Neuronal stem cell (in vitro differentiated cells): Measurements from ENCODE around the gene TMEM37. TPM values are rescaled to one million over a fixed set of nuclear protein-coding genes. Genes with fewer than 3 reads are reported as not detected.

Experiments used
- DNase-seq: peaks from one replicate; pipeline ENCODE4 v3.0.0-alpha.2; 2013; ENCODE audit warnings: low spot score
- H2AFZ ChIP-seq: one replicate; pipeline ENCODE4 v1.6.1; 2013; ENCODE audit warnings: mild to moderate bottlenecking, low read length, inconsistent platforms
- H2AK5ac ChIP-seq: 2 replicates; pipeline ENCODE4 v1.6.1; 2013; ENCODE audit warnings: low read depth, mild to moderate bottlenecking, inconsistent platforms, low read length, moderate library complexity, mixed read lengths
- H2BK120ac ChIP-seq: 2 replicates; pipeline ENCODE4 v1.6.1; 2013; ENCODE audit warnings: low read depth, mild to moderate bottlenecking, inconsistent platforms, low read length, moderate library complexity, mixed read lengths
- H2BK12ac ChIP-seq: one replicate; pipeline ENCODE4 v1.6.1; 2013; ENCODE audit warnings: low read length, inconsistent platforms
- H2BK15ac ChIP-seq: 2 replicates; pipeline ENCODE4 v1.6.1; 2013; ENCODE audit warnings: mild to moderate bottlenecking, low read length, inconsistent platforms, mixed read lengths
- H2BK5ac ChIP-seq: one replicate; pipeline ENCODE4 v1.6.1; 2013; ENCODE audit warnings: inconsistent platforms, mild to moderate bottlenecking, low read length, moderate library complexity
- H3K14ac ChIP-seq: one replicate; pipeline ENCODE4 v1.6.1; 2013; ENCODE audit warnings: low read length, inconsistent platforms
- H3K18ac ChIP-seq: 2 replicates; pipeline ENCODE4 v1.6.1; 2013; ENCODE audit warnings: low read length, inconsistent platforms
- H3K23ac ChIP-seq: 2 replicates; pipeline ENCODE4 v1.6.1; 2013; ENCODE audit warnings: low read depth, mild to moderate bottlenecking, mixed read lengths, low read length, inconsistent platforms; ENCODE audit not compliant: poor library complexity
- H3K27ac ChIP-seq: replicated peaks from 3 replicates; pipeline ENCODE4 v1.5.1; 2013; ENCODE audit warnings: low read length, inconsistent platforms
- H3K27me3 ChIP-seq, 3 experiments: 2 replicates each; pipeline ENCODE4 v1.6.1; 2013; ENCODE audit warnings: low read length in 3 of 3, mild to moderate bottlenecking in 2 of 3, inconsistent platforms in 1 of 3, low read depth in 1 of 3, mixed read lengths in 1 of 3, moderate library complexity in 1 of 3; ENCODE audit not compliant: control insufficient read depth in 3 of 3, insufficient read depth in 3 of 3
- H3K36me3 ChIP-seq, 2 donors: replicated peaks in 1 of 2; 2 replicates each; pipeline ENCODE4 v1.6.1; 2013; ENCODE audit warnings: low read length in 2 of 2; ENCODE audit not compliant: control insufficient read depth in 2 of 2, insufficient read depth in 2 of 2
- H3K4ac ChIP-seq: 2 replicates; pipeline ENCODE4 v1.6.1; 2013; ENCODE audit warnings: inconsistent platforms, mild to moderate bottlenecking, low read length, moderate library complexity
- H3K4me1 ChIP-seq, 2 donors: 1 replicate in 1 of 2; 2 replicates in 1 of 2; pipeline ENCODE4 v1.6.1; 2013; ENCODE audit warnings: low read length in 2 of 2, low read depth in 1 of 2; ENCODE audit not compliant: control insufficient read depth in 2 of 2, insufficient read depth in 1 of 2
- H3K4me2 ChIP-seq: one replicate; pipeline ENCODE4 v1.6.1; 2013; ENCODE audit warnings: mild to moderate bottlenecking, low read length, inconsistent platforms; ENCODE audit not compliant: insufficient read depth, poor library complexity, severe bottlenecking
- H3K4me3 ChIP-seq, 2 donors: 2 replicates each; pipeline ENCODE4 v1.5.1; 2013; ENCODE audit warnings: low read length in 2 of 2, mild to moderate bottlenecking in 2 of 2, inconsistent platforms in 1 of 2, moderate library complexity in 1 of 2
- H3K79me1 ChIP-seq: one replicate; pipeline ENCODE4 v1.6.1; 2013; ENCODE audit warnings: low read depth, mild to moderate bottlenecking, inconsistent platforms, low read length, moderate library complexity
- H3K9ac ChIP-seq: one replicate; pipeline ENCODE4 v1.6.1; 2013; ENCODE audit warnings: mild to moderate bottlenecking, low read depth, low read length, inconsistent platforms; ENCODE audit not compliant: poor library complexity
- H3K9me3 ChIP-seq, 2 donors: replicated peaks in 1 of 2; 2 replicates each; pipeline versions ENCODE3 to v1.6.1; 2013; ENCODE audit warnings: low read length in 2 of 2, mild to moderate bottlenecking in 2 of 2, inconsistent platforms in 1 of 2, low read depth in 1 of 2, mixed read lengths in 1 of 2, moderate library complexity in 1 of 2; ENCODE audit not compliant: control insufficient read depth in 2 of 2, insufficient read depth in 1 of 2
- H4K8ac ChIP-seq: one replicate; pipeline ENCODE4 v1.6.1; 2013; ENCODE audit warnings: low read depth, mild to moderate bottlenecking, inconsistent platforms, low read length, moderate library complexity
- H4K91ac ChIP-seq: one replicate; pipeline ENCODE4 v1.6.1; 2013; ENCODE audit warnings: low read length, low read depth, mild to moderate bottlenecking, inconsistent platforms; ENCODE audit not compliant: poor library complexity
- WGBS, 2 donors: extraction: QIAGEN DNeasy Blood & Tissue Kit; methylation state at CpG; one replicate each; pipeline ENCODE4 v1.1.7; 2013; ENCODE audit warnings: missing lambda C conversion rate in 2 of 2, mixed read lengths in 1 of 2; ENCODE audit not compliant: insufficient read length in 2 of 2, insufficient replicate concordance in 1 of 2; ENCODE audit errors: extremely low coverage in 2 of 2; 5-methylcytosine and 5-hydroxymethylcytosine counted together
- polyA plus RNA-seq, 2 experiments: library from polyadenylated mRNA; stranded (reverse); fragments of 200-250 nt; gene quantifications; one replicate each; pipeline ENCODE4 v1.2.3, GENCODE V29; 2013

Gene TMEM37
- polyA plus RNA-seq (2013, experiment 1 of 2): 0.71 TPM
- polyA plus RNA-seq (2013, experiment 2 of 2): 0.58 TPM

DNA sequence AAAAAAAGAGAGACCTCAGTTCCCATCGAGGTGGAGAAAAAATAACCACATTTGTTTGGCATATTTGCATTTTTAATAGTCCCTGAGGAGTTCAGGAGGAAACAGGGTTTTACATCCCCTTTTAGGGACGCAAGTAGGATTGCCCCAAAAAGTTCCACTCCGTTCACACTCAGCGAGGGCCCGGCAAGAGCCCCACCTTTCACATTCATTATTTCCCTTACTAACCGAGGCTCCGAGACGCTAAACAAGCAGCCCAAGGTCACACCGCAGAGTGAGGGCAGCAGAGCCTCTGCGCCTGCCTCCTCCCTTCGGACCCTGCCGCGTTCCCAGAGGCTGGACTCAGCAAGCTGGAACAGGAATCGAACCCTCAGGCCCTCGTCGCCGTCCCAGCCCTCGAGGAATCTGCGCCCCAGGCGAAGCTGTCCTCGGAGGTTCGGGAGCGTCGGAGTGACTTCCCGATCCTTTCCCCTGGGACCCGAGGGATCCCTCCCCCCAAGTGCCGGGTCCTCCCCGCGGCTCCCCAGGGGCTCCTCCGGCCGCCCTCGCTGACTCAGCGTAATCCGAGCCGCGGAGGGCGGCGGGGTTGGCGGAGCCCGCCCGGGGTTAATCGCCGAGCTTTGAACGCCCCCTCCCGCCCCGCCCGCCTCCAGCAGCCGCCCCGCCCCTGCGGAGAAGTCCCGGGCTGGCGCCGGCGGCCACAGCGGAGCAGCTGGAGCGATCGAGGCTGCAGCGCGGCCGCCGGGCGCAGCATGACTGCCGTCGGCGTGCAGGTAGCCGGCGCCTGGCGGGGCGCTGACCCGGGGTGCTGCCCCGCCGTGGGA, at the start of gene TMEM37:
Gene TMEM37 (plus strand): TSS at position 700 of the 821 bp plus-strand sequence. CDS start 50 bp downstream, at position 750.
- H2BK12ac ChIP-seq: peak within 1 kb of the TSS; percentile 53
- peak within 1 kb of the TSS; percentile 42 to 72 for H3K4me3 ChIP-seq
- H2BK15ac ChIP-seq: peak within 1 kb of the TSS; percentile 56
- peak within 1 kb of the TSS; percentile 88 for H3K18ac ChIP-seq
- peak within 1 kb of the TSS; percentile 84 for H2AFZ ChIP-seq
- no peak within 1 kb of the TSS for H2BK5ac ChIP-seq
- peak within 1 kb of the TSS; percentile 38 for H3K9ac ChIP-seq
- H3K4ac ChIP-seq: no peak within 1 kb of the TSS
- peaks cover 10 to 14% of the 10 kb centered on the region in 2 donors for H3K4me1 ChIP-seq
- H3K36me3 ChIP-seq: no peaks in the 10 kb centered on the region
- H2BK120ac ChIP-seq: peak within 1 kb of the TSS; percentile 48
- H3K79me1 ChIP-seq: no peaks in the 10 kb centered on the region
- H3K4me2 ChIP-seq: peak within 1 kb of the TSS; percentile 67
- H3K9me3 ChIP-seq: no peaks in the 10 kb centered on the region
- no CpG with 5 or more reads among the region's 72 CpGs for WGBS, 2 donors
- no peak within 1 kb of the TSS for H3K27ac ChIP-seq
- H4K8ac ChIP-seq: no peak within 1 kb of the TSS
- peak within 1 kb of the TSS; percentile 51 for H2AK5ac ChIP-seq
- peaks cover 0 to 77% (median 20%) of the 10 kb centered on the region in 3 experiments for H3K27me3 ChIP-seq
- no peak within 1 kb of the TSS for H4K91ac ChIP-seq
- H3K14ac ChIP-seq: peak within 1 kb of the TSS; percentile 42
- H3K23ac ChIP-seq: peak within 1 kb of the TSS; percentile 35
- DNase-seq: peak; percentile 80

- Histone ChIP-seq H2BK12ac (no peak overlapping the region), H3K4me3 (no peak overlapping the region), H3K4ac (no peak overlapping the region), H3K9me3 (no peaks in the 10 kb centered on the region), H3K36me3 (no peaks in the 10 kb centered on the region), H4K8ac (no peak overlapping the region), H3K79me1 (no peaks in the 10 kb centered on the region), H3K4me1 (no peaks in the 10 kb centered on the region), H3K27ac (no peak overlapping the region), H3K14ac (no peak overlapping the region), H2BK120ac (no peak overlapping the region), H4K91ac (no peak overlapping the region), H3K27me3 (peaks cover 0 to 9% (median 0%) of the 10 kb centered on the region in 3 experiments), H2BK15ac (no peak overlapping the region), H3K4me2 (no peak overlapping the region), H2AFZ (no peak overlapping the region), H3K18ac (no peak overlapping the region), H2BK5ac (no peak overlapping the region), H3K9ac (no peak overlapping the region), H2AK5ac (no peak overlapping the region), H3K23ac (no peak overlapping the region)
- no peak for DNase-seq
- no CpG with 5 or more reads among the region's 6 CpGs for WGBS, 2 donors
Observed at GRCh38 chr2:119383410-119384140, 48.1 kb upstream of the TMEM37 start.

GRCh38 chr2:119384971-119385370, 46.7 kb upstream of the TMEM37 start:
- WGBS, 2 donors: no CpG with 5 or more reads among the region's 4 CpGs
- Histone ChIP-seq H2BK120ac (no peak overlapping the region), H4K91ac (no peak overlapping the region), H2BK15ac (no peak overlapping the region), H3K14ac (no peak overlapping the region), H3K27me3 (peaks cover 0 to 9% (median 0%) of the 10 kb centered on the region in 3 experiments), H3K9me3 (no peaks in the 10 kb centered on the region), H3K23ac (no peak overlapping the region), H3K18ac (no peak overlapping the region), H3K4me2 (no peak overlapping the region), H3K9ac (no peak overlapping the region), H2AK5ac (no peak overlapping the region), H3K4me1 (no peaks in the 10 kb centered on the region), H3K4me3 (no peak overlapping the region), H4K8ac (no peak overlapping the region), H2BK12ac (no peak overlapping the region), H3K79me1 (no peaks in the 10 kb centered on the region), H2BK5ac (no peak overlapping the region), H2AFZ (no peak overlapping the region), H3K36me3 (no peaks in the 10 kb centered on the region), H3K4ac (no peak overlapping the region), H3K27ac (no peak overlapping the region)
- no peak for DNase-seq

DNA sequence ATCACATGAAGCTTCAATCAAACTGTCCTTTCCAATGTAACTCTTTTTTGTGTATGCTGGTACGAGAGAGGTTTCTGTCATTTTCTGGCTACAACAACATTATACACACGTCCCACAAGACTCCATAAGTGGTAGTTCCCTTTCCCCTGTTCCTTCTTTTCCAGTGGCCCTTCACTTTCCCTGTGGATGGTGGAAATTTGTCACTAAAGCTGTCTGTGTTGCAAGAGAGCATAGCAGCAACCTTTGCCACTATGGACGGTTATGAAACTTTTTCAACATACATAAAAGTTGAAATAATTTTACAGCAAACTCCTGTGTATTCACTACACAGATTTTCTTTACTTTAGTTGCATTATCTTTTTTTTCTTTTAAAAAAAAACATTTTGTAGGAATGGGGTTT, 46.2 kb upstream of the TMEM37 start:
- H2BK120ac ChIP-seq: no peak overlapping the region
- H2AK5ac ChIP-seq: no peak overlapping the region
- no peaks in the 10 kb centered on the region for H3K4me1 ChIP-seq
- no CpG with 5 or more reads among the region's 3 CpGs for WGBS, 2 donors
- no peak overlapping the region for H2BK5ac ChIP-seq
- H3K9ac ChIP-seq: no peak overlapping the region
- H2BK15ac ChIP-seq: no peak overlapping the region
- no peak overlapping the region for H3K27ac ChIP-seq
- H2AFZ ChIP-seq: no peak overlapping the region
- H2BK12ac ChIP-seq: no peak overlapping the region
- no peak overlapping the region for H3K4me3 ChIP-seq
- no peak overlapping the region for H3K18ac ChIP-seq
- H4K8ac ChIP-seq: no peak overlapping the region
- no peaks in the 10 kb centered on the region for H3K79me1 ChIP-seq
- H3K9me3 ChIP-seq: no peaks in the 10 kb centered on the region
- no peak overlapping the region for H3K4ac ChIP-seq
- no peak overlapping the region for H4K91ac ChIP-seq
- no peak overlapping the region for H3K23ac ChIP-seq
- no peak overlapping the region for H3K4me2 ChIP-seq
- H3K14ac ChIP-seq: no peak overlapping the region
- H3K36me3 ChIP-seq: no peaks in the 10 kb centered on the region
- no peak for DNase-seq
- peaks cover 0 to 9% (median 0%) of the 10 kb centered on the region in 3 experiments for H3K27me3 ChIP-seq
